K562 (cell line): ENCODE data around the gene LRRC59. TPM values are rescaled to one million over a fixed set of nuclear protein-coding genes. Genes with fewer than 3 reads are reported as not detected.

Experiments
- FIP1L1 ChIP-seq: fragments of 200-400 bp; formaldehyde crosslinking; IDR thresholded peaks from 2 replicates; pipeline ENCODE4 v1.6.1; 2018; ENCODE audit warnings: mild to moderate bottlenecking, low read depth, low read length; ENCODE audit not compliant: poor library complexity, severe bottlenecking
- NONO ChIP-seq, 2 experiments: fragments of 200-400 bp in 1 of 2; fragments of 450-650 bp in 1 of 2; formaldehyde crosslinking in 1 of 2; IDR thresholded peaks; 2 replicates each; pipeline ENCODE4 v1.6.1; 2017; ENCODE audit warnings: low read depth in 2 of 2, mild to moderate bottlenecking in 2 of 2, moderate library complexity in 2 of 2, low read length in 1 of 2
- TEAD2 ChIP-seq: fragments of 450-650 bp; IDR thresholded peaks from 2 replicates; pipeline ENCODE4 v1.6.1; 2016; ENCODE audit warnings: missing genetic modification characterization, control low read depth, missing compliant biosample characterization
- ZBTB9 ChIP-seq: fragments of 450-650 bp; formaldehyde crosslinking; IDR thresholded peaks from 2 replicates; pipeline ENCODE4 v1.4.0; 2020; ENCODE audit warnings: mild to moderate bottlenecking, moderate library complexity
- ZNF12 ChIP-seq: sonication (generic); formaldehyde crosslinking; IDR thresholded peaks from 2 replicates; pipeline ENCODE4 v1.4.0; 2020; ENCODE audit warnings: mild to moderate bottlenecking, missing genetic modification reagents
- polyA plus RNA-seq, 8 experiments: library from polyadenylated mRNA; depleted of rRNA in 4 of 8; stranded (reverse) in 5 of 8; unstranded in 3 of 8; fragments of >200 nt; fragmentation: Nextera tagmentation in 2 of 8; fragmentation: Illumina TruSeq in 1 of 8; extraction: Ambion mirVana in 2 of 8; extraction: Trizol in 1 of 8; gene quantifications; 2 replicates each; pipeline versions ENCODE4 v1.2.1 to v1.2.3, GENCODE V29; 2011 to 2014; ENCODE audit warnings: inconsistent platforms in 1 of 8, missing spikeins in 1 of 8
- total RNA-seq, 7 experiments: library from RNA; depleted of rRNA in 6 of 7; stranded (reverse); fragments of >200 nt in 6 of 7; fragmentation: Illumina TruSeq in 2 of 7; extraction: Trizol in 2 of 7; gene quantifications; 2 replicates each; pipeline versions ENCODE4 v1.2.1 to v1.2.3, GENCODE V29; 2011 to 2021; ENCODE audit warnings: low replicate concordance in 1 of 7
- TF ChIP-seq, protein P1 (sequence below): fragments of 150-350 bp; IDR thresholded peaks from 2 replicates; pipeline ENCODE4 v1.6.1; 2014; ENCODE audit warnings: low read depth, mild to moderate bottlenecking, low read length, borderline replicate concordance
- TF ChIP-seq, protein P2 (sequence below): fragments of 250-450 bp; sonication (Bioruptor Pico); IDR thresholded peaks from 2 replicates; pipeline ENCODE4 v1.5.1; 2021; ENCODE audit warnings: mild to moderate bottlenecking

LRRC59 gene
- total and polyA plus RNA-seq, 9 of the 15 experiments (the other 6 are each of a cell fraction or from before 2014, with no cell fraction given) = 27.8 to 244 (median 154) TPM

- TF ChIP-seq, protein P1, sequence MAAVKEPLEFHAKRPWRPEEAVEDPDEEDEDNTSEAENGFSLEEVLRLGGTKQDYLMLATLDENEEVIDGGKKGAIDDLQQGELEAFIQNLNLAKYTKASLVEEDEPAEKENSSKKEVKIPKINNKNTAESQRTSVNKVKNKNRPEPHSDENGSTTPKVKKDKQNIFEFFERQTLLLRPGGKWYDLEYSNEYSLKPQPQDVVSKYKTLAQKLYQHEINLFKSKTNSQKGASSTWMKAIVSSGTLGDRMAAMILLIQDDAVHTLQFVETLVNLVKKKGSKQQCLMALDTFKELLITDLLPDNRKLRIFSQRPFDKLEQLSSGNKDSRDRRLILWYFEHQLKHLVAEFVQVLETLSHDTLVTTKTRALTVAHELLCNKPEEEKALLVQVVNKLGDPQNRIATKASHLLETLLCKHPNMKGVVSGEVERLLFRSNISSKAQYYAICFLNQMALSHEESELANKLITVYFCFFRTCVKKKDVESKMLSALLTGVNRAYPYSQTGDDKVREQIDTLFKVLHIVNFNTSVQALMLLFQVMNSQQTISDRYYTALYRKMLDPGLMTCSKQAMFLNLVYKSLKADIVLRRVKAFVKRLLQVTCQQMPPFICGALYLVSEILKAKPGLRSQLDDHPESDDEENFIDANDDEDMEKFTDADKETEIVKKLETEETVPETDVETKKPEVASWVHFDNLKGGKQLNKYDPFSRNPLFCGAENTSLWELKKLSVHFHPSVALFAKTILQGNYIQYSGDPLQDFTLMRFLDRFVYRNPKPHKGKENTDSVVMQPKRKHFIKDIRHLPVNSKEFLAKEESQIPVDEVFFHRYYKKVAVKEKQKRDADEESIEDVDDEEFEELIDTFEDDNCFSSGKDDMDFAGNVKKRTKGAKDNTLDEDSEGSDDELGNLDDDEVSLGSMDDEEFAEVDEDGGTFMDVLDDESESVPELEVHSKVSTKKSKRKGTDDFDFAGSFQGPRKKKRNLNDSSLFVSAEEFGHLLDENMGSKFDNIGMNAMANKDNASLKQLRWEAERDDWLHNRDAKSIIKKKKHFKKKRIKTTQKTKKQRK = no peak
- no peak for TF ChIP-seq TEAD2 (tag)
- 0 out of 4 replicates have a peak, but pooled peaks of 1 of the 2 experiments have one; percentile 34 for TF ChIP-seq NONO (IDR thresholded peaks at IDR 0.05; ENCODE audit: low read depth in 2 of 2, low read length in 1 of 2)
- no peak; the same call in 1 of the 2 replicates for TF ChIP-seq ZNF12 (CRISPR knock-in tag)
- TF ChIP-seq, protein P2, sequence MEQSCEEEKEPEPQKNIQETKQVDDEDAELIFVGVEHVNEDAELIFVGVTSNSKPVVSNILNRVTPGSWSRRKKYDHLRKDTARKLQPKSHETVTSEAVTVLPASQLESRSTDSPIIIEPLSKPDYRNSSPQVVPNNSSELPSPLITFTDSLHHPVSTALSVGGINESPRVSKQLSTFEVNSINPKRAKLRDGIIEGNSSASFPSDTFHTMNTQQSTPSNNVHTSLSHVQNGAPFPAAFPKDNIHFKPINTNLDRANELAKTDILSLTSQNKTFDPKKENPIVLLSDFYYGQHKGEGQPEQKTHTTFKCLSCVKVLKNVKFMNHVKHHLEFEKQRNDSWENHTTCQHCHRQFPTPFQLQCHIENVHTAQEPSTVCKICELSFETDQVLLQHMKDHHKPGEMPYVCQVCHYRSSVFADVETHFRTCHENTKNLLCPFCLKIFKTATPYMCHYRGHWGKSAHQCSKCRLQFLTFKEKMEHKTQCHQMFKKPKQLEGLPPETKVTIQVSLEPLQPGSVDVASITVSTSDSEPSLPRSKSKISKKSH (CRISPR knock-in tag) = no peak
- no peak for TF ChIP-seq FIP1L1
- TF ChIP-seq ZBTB9 (CRISPR knock-in tag) = no peak; the same call in 1 of the 2 replicates
- TF ChIP-seq, all 486 proteins: peak for 199
These were observed 24.4 kb downstream of the LRRC59 start, which contains the start of the genes EME1 and MRPL27 (continued) for GRCh38 chr17:50372758-50373556.
